NCI-H1092 treated with DMSO at 0.1 percent for 48 hours (cell line): Measurements from ENCODE around the gene BICRA.
"Not testable (repeated sequence)": the region's sequence is repeated elsewhere in the genome, so short reads cannot be mapped to it uniquely, and the experiment has no call there.

ENCODE experiments used
- DNase-seq: peaks from one replicate; lab custom pipeline; 2025; lab: John Stamatoyannopoulos, UW

BICRA gene

GRCh38 chr19:47694466-47695273 lies 85.7 kb downstream of the BICRA start:
- no peak for DNase-seq

- no peak for DNase-seq
These were observed 86.8 kb downstream of the BICRA start for GRCh38 chr19:47695533-47696262.

GRCh38 chr19:47696635-47697034 lies 87.7 kb downstream of the BICRA start:
- no peak for DNase-seq

GRCh38 chr19:47697863-47698609 lies 89.1 kb downstream of the BICRA start:
- peak; percentile 16 for DNase-seq

GRCh38 chr19:47698631-47699359 lies 89.9 kb downstream of the BICRA start:
- DNase-seq: no peak

- peak; percentile 16 for DNase-seq
These were observed 90.5 kb downstream of the BICRA start for GRCh38 chr19:47699360-47699917.

- DNase-seq: no peak
These were observed 92.2 kb downstream of the BICRA start for GRCh38 chr19:47700934-47701716.

- DNase-seq: no peak
These were observed 93.0 kb downstream of the BICRA start for GRCh38 chr19:47701717-47702552.

- no peak for DNase-seq
These were observed 93.7 kb downstream of the BICRA start for GRCh38 chr19:47702671-47703070.

- no peak for DNase-seq
These were observed 94.4 kb downstream of the BICRA start for GRCh38 chr19:47703301-47703700.

- no peak for DNase-seq
These were observed 95.1 kb downstream of the BICRA start for GRCh38 chr19:47704024-47704423.

- DNase-seq: no peak
These were observed 95.7 kb downstream of the BICRA start for GRCh38 chr19:47704656-47705055.

GRCh38 chr19:47707135-47707925 lies 98.4 kb downstream of the BICRA start:
- peak; percentile 45 for DNase-seq

GRCh38 chr19:47711652-47712242 lies 102.8 kb downstream of the BICRA start:
- no peak for DNase-seq

- DNase-seq: no peak
These were observed 104.4 kb downstream of the BICRA start, which contains the start of gene EHD2 for GRCh38 chr19:47713046-47714021. TSS of gene EHD2 (plus strand) at chr19:47713422. CDS start at chr19:47716613, 3,191 bp downstream.

GRCh38 chr19:47714339-47714738 lies 105.4 kb downstream of the BICRA start:
- DNase-seq: no peak

GRCh38 chr19:47714855-47715254 lies 105.9 kb downstream of the BICRA start:
- not testable (repeated sequence) for DNase-seq
